HCT116 (cell line): ENCODE results near the gene PAEP.

ENCODE experiments used
- EGR1 ChIP-seq: IDR thresholded peaks from 2 replicates; pipeline ENCODE4 v1.6.1; 2012; ENCODE audit warnings: low read depth
- EZH2 ChIP-seq: fragments of 200-600 bp; sonication (generic); IDR thresholded peaks from 2 replicates; pipeline ENCODE4 v1.6.1; 2017; ENCODE audit warnings: antibody characterized with exemption, mixed run types
- JUND ChIP-seq: IDR thresholded peaks from 2 replicates; pipeline ENCODE4 v1.6.1; 2012
- POLR2A ChIP-seq: IDR thresholded peaks from 2 replicates; pipeline ENCODE4 v1.7.0; 2011; ENCODE audit warnings: borderline replicate concordance; ENCODE audit not compliant: insufficient read depth, insufficient read length; ENCODE audit errors: extremely low read depth
- POLR2AphosphoS5 ChIP-seq: IDR thresholded peaks from 2 replicates; pipeline ENCODE4 v1.6.1; 2011; ENCODE audit warnings: mild to moderate bottlenecking, low read depth, low read length, moderate library complexity
- SIN3A ChIP-seq: IDR thresholded peaks from 2 replicates; pipeline ENCODE4 v1.6.1; 2012; ENCODE audit warnings: low read depth
- YY1 ChIP-seq: IDR thresholded peaks from 2 replicates; pipeline ENCODE4 v1.6.1; 2011; ENCODE audit warnings: low read length, low read depth, moderate library complexity, mild to moderate bottlenecking; ENCODE audit not compliant: insufficient replicate concordance; ENCODE audit errors: extremely low read depth
- TF ChIP-seq, protein P1 (sequence below), 3 experiments: fragments of 200-600 bp in 1 of 3; sonication (generic) in 1 of 3; IDR thresholded peaks in 2 of 3; conservative IDR thresholded peaks in 1 of 3; 2 replicates each; pipeline ENCODE4 v1.5.1; 2012 to 2017; ENCODE audit warnings: low read depth in 2 of 3, low read length in 2 of 3, antibody characterized with exemption in 1 of 3, borderline replicate concordance in 1 of 3, control low read depth in 1 of 3, mild to moderate bottlenecking in 1 of 3, mixed read lengths in 1 of 3, mixed run types in 1 of 3, moderate library complexity in 1 of 3; ENCODE audit not compliant: insufficient read depth in 1 of 3
- TF ChIP-seq, protein P2 (sequence below): IDR thresholded peaks from 2 replicates; pipeline ENCODE4 v1.6.1; 2012
- TF ChIP-seq, protein P3 (sequence below): IDR thresholded peaks from 2 replicates; pipeline ENCODE4 v1.6.1; 2012; ENCODE audit warnings: low read depth

DNA sequence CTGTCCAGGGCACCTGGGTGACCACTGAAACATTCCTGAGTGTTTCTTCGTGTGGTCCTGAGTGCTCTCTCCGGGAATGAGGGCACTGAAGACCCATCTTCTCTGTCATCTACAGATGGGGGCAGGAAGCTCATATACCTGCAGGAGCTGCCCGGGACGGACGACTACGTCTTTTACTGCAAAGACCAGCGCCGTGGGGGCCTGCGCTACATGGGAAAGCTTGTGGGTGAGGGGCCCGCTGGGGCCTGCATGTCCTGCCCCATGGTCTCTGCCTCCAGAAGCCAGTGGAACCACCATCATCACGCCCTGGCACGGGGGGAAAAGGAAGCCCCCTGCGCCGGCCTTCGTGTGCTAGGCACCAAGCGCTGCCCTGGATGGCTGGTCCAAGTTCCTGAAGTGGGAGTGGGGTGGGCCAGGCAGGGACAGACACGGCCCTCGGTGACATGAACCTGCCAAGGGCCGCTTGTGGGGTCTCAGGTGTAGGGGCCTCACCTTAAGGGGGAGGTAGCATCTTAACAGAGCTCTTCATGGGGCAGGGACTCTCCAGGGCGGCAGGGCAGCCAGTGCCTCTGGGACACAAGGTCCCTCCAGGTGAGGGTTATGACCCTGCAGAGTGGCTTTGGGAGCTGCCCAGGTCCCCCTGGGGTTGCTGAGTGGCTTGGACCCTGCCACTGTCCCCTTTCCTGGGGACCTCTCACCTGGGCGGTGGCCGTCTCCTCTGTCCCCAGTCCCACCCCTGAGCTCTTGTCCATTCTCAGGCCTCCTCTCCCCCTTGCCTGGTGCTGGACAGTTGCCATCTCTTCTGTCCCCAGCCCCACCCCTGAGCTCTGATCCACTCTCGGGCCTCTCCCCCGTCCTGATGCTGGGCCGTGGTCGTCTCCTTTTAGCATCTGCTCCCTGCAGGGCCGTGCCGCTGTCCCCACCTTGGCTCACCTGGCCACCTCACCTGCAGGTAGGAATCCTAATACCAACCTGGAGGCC is 13.5 kb upstream of the PAEP start:
- TF ChIP-seq, protein P1, sequence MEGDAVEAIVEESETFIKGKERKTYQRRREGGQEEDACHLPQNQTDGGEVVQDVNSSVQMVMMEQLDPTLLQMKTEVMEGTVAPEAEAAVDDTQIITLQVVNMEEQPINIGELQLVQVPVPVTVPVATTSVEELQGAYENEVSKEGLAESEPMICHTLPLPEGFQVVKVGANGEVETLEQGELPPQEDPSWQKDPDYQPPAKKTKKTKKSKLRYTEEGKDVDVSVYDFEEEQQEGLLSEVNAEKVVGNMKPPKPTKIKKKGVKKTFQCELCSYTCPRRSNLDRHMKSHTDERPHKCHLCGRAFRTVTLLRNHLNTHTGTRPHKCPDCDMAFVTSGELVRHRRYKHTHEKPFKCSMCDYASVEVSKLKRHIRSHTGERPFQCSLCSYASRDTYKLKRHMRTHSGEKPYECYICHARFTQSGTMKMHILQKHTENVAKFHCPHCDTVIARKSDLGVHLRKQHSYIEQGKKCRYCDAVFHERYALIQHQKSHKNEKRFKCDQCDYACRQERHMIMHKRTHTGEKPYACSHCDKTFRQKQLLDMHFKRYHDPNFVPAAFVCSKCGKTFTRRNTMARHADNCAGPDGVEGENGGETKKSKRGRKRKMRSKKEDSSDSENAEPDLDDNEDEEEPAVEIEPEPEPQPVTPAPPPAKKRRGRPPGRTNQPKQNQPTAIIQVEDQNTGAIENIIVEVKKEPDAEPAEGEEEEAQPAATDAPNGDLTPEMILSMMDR (IDR thresholded peaks at IDR 0.05 in 2 of 3, conservative IDR thresholded peaks at IDR 0.05 in 1 of 3; ENCODE audit: borderline replicate concordance in 1 of 3, insufficient read depth in 1 of 3, low read depth in 2 of 3, low read length in 2 of 3) = no peak
- no peak for TF ChIP-seq POLR2A
- TF ChIP-seq EZH2 = no peak
- no peak for TF ChIP-seq POLR2AphosphoS5
- no peak for TF ChIP-seq SIN3A
- TF ChIP-seq YY1 = no peak
- no peak for TF ChIP-seq JUND
- TF ChIP-seq EGR1 = no peak
- TF ChIP-seq, protein P2, sequence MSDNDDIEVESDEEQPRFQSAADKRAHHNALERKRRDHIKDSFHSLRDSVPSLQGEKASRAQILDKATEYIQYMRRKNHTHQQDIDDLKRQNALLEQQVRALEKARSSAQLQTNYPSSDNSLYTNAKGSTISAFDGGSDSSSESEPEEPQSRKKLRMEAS = no peak
- TF ChIP-seq, protein P3, sequence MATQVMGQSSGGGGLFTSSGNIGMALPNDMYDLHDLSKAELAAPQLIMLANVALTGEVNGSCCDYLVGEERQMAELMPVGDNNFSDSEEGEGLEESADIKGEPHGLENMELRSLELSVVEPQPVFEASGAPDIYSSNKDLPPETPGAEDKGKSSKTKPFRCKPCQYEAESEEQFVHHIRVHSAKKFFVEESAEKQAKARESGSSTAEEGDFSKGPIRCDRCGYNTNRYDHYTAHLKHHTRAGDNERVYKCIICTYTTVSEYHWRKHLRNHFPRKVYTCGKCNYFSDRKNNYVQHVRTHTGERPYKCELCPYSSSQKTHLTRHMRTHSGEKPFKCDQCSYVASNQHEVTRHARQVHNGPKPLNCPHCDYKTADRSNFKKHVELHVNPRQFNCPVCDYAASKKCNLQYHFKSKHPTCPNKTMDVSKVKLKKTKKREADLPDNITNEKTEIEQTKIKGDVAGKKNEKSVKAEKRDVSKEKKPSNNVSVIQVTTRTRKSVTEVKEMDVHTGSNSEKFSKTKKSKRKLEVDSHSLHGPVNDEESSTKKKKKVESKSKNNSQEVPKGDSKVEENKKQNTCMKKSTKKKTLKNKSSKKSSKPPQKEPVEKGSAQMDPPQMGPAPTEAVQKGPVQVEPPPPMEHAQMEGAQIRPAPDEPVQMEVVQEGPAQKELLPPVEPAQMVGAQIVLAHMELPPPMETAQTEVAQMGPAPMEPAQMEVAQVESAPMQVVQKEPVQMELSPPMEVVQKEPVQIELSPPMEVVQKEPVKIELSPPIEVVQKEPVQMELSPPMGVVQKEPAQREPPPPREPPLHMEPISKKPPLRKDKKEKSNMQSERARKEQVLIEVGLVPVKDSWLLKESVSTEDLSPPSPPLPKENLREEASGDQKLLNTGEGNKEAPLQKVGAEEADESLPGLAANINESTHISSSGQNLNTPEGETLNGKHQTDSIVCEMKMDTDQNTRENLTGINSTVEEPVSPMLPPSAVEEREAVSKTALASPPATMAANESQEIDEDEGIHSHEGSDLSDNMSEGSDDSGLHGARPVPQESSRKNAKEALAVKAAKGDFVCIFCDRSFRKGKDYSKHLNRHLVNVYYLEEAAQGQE = no peak
